ENCODE data around the gene SLC6A19.
A peak's percentile ranks its signal among the peaks of the same experiment; 100 is the strongest.

DNA sequence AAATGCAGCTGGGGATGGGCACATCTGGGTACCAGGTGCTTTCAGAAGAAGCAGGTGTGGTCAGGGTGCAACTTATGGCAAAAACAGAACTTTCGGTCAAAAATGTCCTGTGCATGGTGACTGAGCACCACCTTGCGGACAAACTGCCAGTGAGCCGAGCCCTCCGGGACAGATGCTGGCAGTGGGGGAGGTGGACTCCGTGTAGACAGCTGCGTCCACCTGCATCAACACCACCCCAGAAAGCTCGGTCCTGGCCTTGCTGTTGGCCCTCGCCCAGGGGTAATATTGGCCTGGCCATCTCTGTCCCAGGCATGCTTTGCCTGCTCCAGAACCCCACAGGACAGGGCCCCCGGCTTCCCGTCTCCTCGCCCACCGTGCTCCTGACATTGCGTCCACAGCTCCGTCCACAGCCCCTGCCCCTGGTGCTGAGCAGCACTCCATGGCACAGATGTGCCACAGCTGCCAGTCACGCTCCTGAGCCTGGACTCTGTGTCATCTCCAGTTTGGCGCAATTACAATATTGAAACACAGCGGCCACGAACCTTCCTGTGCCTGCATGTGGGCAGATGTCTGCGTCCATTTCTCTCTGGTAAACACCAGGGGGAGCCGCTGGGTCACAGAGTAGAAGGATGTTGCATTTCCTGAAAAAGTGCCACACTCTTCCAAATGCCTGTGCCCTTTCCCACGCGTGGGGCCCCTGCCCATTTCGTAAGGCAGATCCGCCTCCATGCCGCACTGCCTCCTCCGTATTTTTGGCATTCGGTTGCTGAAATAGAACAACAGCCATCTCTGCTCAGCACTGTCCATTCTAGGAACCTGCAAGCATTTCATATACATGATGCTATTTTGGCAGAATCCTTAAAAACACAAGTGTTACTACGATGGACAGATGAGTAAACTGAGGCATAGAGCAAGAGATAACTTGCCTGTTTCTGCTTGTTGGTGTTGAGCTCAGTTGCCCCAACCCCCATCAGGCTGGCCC, 33.4 kb upstream of the SLC6A19 start:
- TF ChIP-seq, protein P1, sequence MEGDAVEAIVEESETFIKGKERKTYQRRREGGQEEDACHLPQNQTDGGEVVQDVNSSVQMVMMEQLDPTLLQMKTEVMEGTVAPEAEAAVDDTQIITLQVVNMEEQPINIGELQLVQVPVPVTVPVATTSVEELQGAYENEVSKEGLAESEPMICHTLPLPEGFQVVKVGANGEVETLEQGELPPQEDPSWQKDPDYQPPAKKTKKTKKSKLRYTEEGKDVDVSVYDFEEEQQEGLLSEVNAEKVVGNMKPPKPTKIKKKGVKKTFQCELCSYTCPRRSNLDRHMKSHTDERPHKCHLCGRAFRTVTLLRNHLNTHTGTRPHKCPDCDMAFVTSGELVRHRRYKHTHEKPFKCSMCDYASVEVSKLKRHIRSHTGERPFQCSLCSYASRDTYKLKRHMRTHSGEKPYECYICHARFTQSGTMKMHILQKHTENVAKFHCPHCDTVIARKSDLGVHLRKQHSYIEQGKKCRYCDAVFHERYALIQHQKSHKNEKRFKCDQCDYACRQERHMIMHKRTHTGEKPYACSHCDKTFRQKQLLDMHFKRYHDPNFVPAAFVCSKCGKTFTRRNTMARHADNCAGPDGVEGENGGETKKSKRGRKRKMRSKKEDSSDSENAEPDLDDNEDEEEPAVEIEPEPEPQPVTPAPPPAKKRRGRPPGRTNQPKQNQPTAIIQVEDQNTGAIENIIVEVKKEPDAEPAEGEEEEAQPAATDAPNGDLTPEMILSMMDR (IDR thresholded peaks at IDR 0.05): peak; percentile 57 to 70 (median 63)
- no peak for TF ChIP-seq POLR2A (IDR thresholded peaks at IDR 0.05)
